Ectodermal cell (in vitro differentiated cells): ENCODE measurements around the gene KLKB1.
"Not testable (repeated sequence)": the region's sequence is repeated elsewhere in the genome, so short reads cannot be mapped to it uniquely, and the experiment has no call there.

Experiments
- H3K27ac ChIP-seq: 2 replicates; pipeline ENCODE4 v1.7.0; 2013; ENCODE audit warnings: mild to moderate bottlenecking, low read depth, low read length; ENCODE audit not compliant: insufficient read depth, poor library complexity, severe bottlenecking
- H3K27me3 ChIP-seq: 2 replicates; pipeline ENCODE4 v1.7.0; 2013; ENCODE audit warnings: mild to moderate bottlenecking, low read length; ENCODE audit not compliant: insufficient read depth, control insufficient read depth, poor library complexity, severe bottlenecking
- H3K36me3 ChIP-seq: one replicate; pipeline ENCODE4 v1.7.0; 2013; ENCODE audit warnings: low read length; ENCODE audit not compliant: control insufficient read depth, insufficient read depth
- H3K4me1 ChIP-seq: one replicate; pipeline ENCODE4 v1.7.0; 2013; ENCODE audit warnings: low read length; ENCODE audit not compliant: control insufficient read depth, insufficient read depth
- H3K4me3 ChIP-seq: 2 replicates; pipeline ENCODE4 v1.7.0; 2013; ENCODE audit warnings: low read depth, low read length, control low read depth; ENCODE audit not compliant: insufficient read depth
- H3K9me3 ChIP-seq: 2 replicates; pipeline ENCODE4 v1.7.0; 2013; ENCODE audit warnings: mild to moderate bottlenecking, low read length, moderate library complexity; ENCODE audit not compliant: control insufficient read depth
- WGBS, 2 experiments: methylation state at CpG; one replicate each; pipeline ENCODE4 v1.1.7; 2013; ENCODE audit warnings: missing lambda C conversion rate in 2 of 2; 5-methylcytosine and 5-hydroxymethylcytosine counted together

Gene KLKB1

DNA sequence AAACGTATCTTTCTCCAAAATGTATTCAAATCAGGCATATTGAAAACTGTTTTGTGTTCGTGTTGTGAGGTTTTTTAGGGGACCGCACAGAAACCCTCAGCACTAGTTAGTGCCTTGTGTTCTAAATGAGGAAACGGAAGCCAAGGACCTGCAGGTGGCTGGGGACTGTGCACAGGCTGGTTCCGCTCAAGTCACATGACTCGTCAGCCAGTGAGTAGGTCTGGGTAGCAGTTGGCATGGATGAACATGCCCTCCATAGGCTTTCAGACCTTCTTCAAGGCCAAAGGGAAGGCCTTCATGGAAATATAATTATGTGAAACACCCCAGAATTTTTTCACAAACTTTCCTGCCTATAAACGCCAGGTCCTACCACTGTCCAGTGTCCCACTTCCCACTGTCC is 37.4 kb downstream of the KLKB1 start:
- no peak overlapping the region for H3K27ac ChIP-seq
- no peaks in the 10 kb centered on the region for H3K36me3 ChIP-seq
- H3K27me3 ChIP-seq, result no peaks in the 10 kb centered on the region
- no peak overlapping the region for H3K4me3 ChIP-seq
- WGBS, 2 experiments, result 91 to 95% methylated on average over 7 of the region's 7 CpGs
- H3K9me3 ChIP-seq, result no peaks in the 10 kb centered on the region
- peaks cover 3% of the 10 kb centered on the region for H3K4me1 ChIP-seq

DNA sequence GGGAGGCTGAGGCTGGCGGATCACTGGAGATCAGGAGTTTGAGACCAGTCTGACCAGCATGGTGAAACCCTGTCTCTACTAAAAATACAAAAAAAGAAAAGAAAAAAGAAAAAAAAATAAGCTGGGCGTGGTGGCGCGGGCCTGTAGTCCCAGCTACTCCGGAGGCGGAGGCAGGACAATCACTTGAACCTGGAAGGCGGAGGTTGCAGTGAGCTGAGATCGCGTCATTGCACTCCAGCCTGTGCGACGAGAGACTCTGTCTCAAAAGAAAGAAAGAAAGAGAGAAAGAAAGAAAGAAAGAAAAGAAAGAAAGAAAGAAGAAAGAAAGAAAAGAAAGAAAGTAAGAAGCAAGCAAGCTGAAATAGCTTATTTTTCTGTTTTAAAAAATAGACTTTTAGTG is 37.9 kb downstream of the KLKB1 start:
- not testable (repeated sequence) for H3K27ac ChIP-seq, H3K27me3 ChIP-seq, H3K4me3 ChIP-seq, H3K9me3 ChIP-seq, H3K4me1 ChIP-seq, H3K36me3 ChIP-seq
- 68 to 72% methylated on average over 11 of the region's 11 CpGs for whole genome bisulfite sequencing, 2 experiments

- no peaks in the 10 kb centered on the region for H3K9me3 ChIP-seq
- peaks cover 3% of the 10 kb centered on the region for H3K4me1 ChIP-seq
- no peaks in the 10 kb centered on the region for H3K27me3 ChIP-seq
- WGBS, 2 experiments, result 33 to 38% methylated on average over 7 of the region's 10 CpGs
- no peak within 1 kb of the TSS for H3K4me3 ChIP-seq
- no peaks in the 10 kb centered on the region for H3K36me3 ChIP-seq
- H3K27ac ChIP-seq, result no peak within 1 kb of the TSS
These were observed 38.7 kb downstream of the KLKB1 start, which contains the start of gene F11 for GRCh38 chr4:186265683-186266652. Gene F11, plus strand, starts transcription at chr4:186266189. Its CDS starts 948 bp downstream, at chr4:186267137.

GRCh38 chr4:186266729-186267456 is 39.6 kb downstream of the KLKB1 start:
- H3K4me3 ChIP-seq, result no peak overlapping the region
- H3K36me3 ChIP-seq, result no peaks in the 10 kb centered on the region
- no peaks in the 10 kb centered on the region for H3K9me3 ChIP-seq
- WGBS, 2 experiments, result 11 to 13% methylated on average over 8 of the region's 8 CpGs
- no peaks in the 10 kb centered on the region for H3K27me3 ChIP-seq
- H3K4me1 ChIP-seq, result peaks cover 3% of the 10 kb centered on the region
- H3K27ac ChIP-seq, result no peak overlapping the region

DNA sequence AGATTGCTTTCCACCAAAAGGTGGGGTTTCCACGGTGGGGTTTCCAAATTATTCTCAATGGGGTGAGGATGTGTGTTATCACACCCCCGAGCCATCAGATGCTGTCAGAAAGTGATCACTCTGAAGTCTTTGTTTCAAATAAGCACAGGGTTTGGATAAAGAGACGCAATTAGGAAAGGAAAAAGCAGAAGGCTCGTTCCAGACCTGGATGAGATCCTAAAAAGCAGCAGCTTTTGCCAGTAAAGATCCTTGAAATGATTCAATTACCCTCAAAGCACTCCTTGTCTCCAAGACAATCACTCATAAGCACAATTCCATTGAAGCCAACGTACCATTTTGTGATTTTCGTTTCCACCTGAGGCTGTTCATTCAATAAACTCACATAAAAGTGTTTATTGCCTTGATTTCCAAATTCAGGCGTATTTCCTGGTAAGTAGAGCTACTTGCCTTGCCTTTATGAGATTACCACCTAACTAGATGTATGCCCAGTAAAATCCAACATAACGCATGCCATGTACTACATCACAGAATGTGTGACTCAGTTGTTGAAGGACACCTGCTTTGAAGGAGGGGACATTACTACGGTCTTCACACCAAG is 43.9 kb downstream of the KLKB1 start:
- Histone ChIP-seq H3K4me1 (peaks cover 3% of the 10 kb centered on the region), H3K27me3 (no peaks in the 10 kb centered on the region), H3K4me3 (no peak overlapping the region), H3K27ac (no peak overlapping the region), H3K36me3 (no peaks in the 10 kb centered on the region), H3K9me3 (no peaks in the 10 kb centered on the region)
- WGBS, 2 experiments, result 94 to 95% methylated on average over 9 of the region's 9 CpGs

DNA sequence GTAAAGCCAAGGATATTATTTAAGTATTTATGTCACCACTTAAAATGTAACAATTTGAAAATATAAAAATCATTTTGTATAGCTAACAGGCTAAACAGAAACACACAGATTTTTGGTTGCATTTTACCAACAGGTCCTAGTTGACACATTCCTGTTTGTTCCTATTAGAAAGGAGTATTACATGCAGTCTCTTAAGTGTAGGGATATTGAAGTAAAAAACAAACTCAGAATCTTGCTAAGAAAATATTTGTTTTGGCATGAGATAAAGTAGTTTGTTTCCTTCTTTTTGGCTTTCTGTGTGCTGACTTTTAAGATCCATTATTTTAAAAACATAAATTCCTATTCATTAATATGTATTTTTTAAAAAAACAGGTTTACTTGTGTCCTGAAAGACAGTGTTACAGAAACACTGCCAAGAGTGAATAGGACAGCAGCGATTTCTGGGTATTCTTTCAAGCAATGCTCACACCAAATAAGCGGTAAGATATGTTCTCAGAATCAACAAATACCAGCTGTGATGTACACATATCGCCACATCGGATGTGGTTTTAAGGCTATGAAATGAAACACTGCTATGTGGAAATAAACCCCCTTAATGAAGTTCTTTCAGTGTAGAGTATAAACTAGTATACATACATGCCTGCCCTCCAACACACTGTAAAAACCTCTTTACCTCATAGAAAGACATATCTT is 45.5 kb downstream of the KLKB1 start:
- no peaks in the 10 kb centered on the region for H3K9me3 ChIP-seq
- no peaks in the 10 kb centered on the region for H3K27me3 ChIP-seq
- no peaks in the 10 kb centered on the region for H3K36me3 ChIP-seq
- 98 to 99% methylated on average over 4 of the region's 4 CpGs for WGBS, 2 experiments
- no peak overlapping the region for H3K4me3 ChIP-seq
- H3K4me1 ChIP-seq, result no peaks in the 10 kb centered on the region
- no peak overlapping the region for H3K27ac ChIP-seq

DNA sequence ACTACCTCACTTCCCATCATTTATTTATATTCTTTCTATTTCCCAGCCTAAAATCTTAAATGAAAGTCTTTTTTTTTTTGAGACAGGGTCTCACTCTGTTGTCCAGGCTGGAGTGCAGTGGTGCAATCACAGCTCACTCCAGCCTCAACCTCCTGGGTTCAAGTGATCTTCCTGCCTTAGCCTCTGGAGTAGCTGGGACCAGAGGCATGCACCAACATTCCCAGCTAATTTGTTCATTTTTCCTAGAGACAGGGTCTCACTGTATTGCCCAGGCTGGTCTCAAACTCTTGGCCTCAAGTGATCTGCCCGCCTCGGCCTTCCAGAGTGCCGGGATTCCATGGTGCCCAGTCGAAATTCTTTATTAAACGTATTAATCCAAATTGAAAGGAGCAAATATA is 46.1 kb downstream of the KLKB1 start:
- not testable (repeated sequence) for H3K4me3 ChIP-seq, H3K27me3 ChIP-seq, H3K9me3 ChIP-seq, H3K4me1 ChIP-seq, H3K27ac ChIP-seq, H3K36me3 ChIP-seq
- 88 to 99% methylated on average over 5 of the region's 5 CpGs for WGBS, 2 experiments

DNA sequence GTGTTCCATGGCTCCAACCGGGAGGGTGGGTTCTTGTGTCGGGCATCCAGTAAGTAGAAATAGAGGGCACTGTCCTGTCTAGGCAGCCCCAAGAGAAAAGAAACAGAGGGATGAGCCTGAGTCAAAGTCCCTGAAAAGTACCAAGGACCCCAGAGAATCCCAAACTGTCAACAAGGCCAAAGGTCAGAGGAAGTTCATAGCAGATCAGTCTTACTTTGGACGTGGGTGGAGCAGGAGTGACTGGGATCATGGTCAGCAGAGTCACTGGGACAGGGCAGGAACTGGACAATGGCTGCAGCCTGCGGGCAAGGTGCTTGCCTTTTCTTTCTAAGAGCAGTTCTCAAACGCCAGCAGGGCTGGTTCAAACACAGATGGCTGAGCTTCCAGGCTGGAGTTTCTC is 56.0 kb downstream of the KLKB1 start:
- no peaks in the 10 kb centered on the region for H3K9me3 ChIP-seq
- H3K4me3 ChIP-seq, result no peak overlapping the region
- H3K27ac ChIP-seq, result no peak overlapping the region
- no peaks in the 10 kb centered on the region for H3K27me3 ChIP-seq
- H3K36me3 ChIP-seq, result no peaks in the 10 kb centered on the region
- no peaks in the 10 kb centered on the region for H3K4me1 ChIP-seq
- 87 to 90% methylated on average over 5 of the region's 5 CpGs for WGBS, 2 experiments

GRCh38 chr4:186285147-186285546 is 57.8 kb downstream of the KLKB1 start:
- Histone ChIP-seq H3K27me3 (no peaks in the 10 kb centered on the region), H3K36me3 (no peaks in the 10 kb centered on the region)
- 85 to 95% methylated on average over 11 of the region's 12 CpGs for WGBS, 2 experiments

More at GRCh38 chr4:186285147-186285546, 57.8 kb downstream of the KLKB1 start:
- no peaks in the 10 kb centered on the region for H3K9me3 ChIP-seq
- no peak overlapping the region for H3K4me3 ChIP-seq
- H3K27ac ChIP-seq, result no peak overlapping the region
- no peaks in the 10 kb centered on the region for H3K4me1 ChIP-seq
